Measurements from ENCODE around the gene STIMATE. TPM values are rescaled to one million over a fixed set of nuclear protein-coding genes. Genes with fewer than 3 reads are reported as not detected.
A peak's percentile ranks its signal among the peaks of the same experiment; 100 is the strongest.

The STIMATE gene
- total RNA-seq, 6 experiments from 2014 or later, result 17.4 to 48.5 (median 33.8) TPM

GRCh38 chr3:52790741-52791140 is 106.6 kb downstream of the STIMATE start:
- Histone ChIP-seq H3K27me3 (no peaks in the 10 kb centered on the region), H3K27ac (peak overlapping the region in 1 of 3 donors; percentile 18), H3K4me1 (peaks cover 2 to 79% (median 33%) of the 10 kb centered on the region in 4 donors), H3K36me3 (peaks cover 0 to 39% (median 15%) of the 10 kb centered on the region in 4 donors), H3K9me3 (no peaks in the 10 kb centered on the region), H3K4me3 (no peak overlapping the region)
- DNase-seq (peak in 2 of 3 donors; percentile 14 to 46), ATAC-seq (no peak)
- WGBS (ENCODE audit: insufficient coverage, low coverage, low lambda C conversion rate, missing lambda C conversion rate), result 33% methylated on average over 1 of the region's 13 CpGs
- TF ChIP-seq POLR2A (IDR thresholded peaks at IDR 0.05) (no peak), CTCF (IDR thresholded peaks at IDR 0.05) (no peak)
- intact Hi-C loops (cut with DNase I), result no loop called here

- Histone ChIP-seq H3K4me1 (peaks cover 2 to 81% (median 34%) of the 10 kb centered on the region in 4 donors), H3K36me3 (peaks cover 0 to 41% (median 17%) of the 10 kb centered on the region in 4 donors), H3K27me3 (no peaks in the 10 kb centered on the region), H3K4me3 (no peak overlapping the region), H3K27ac (no peak overlapping the region), H3K9me3 (no peaks in the 10 kb centered on the region)
- ATAC-seq (no peak), DNase-seq (peak; percentile 1 to 46 (median 18))
- no peak for TF ChIP-seq POLR2A (IDR thresholded peaks at IDR 0.05)
- TF ChIP-seq CTCF (IDR thresholded peaks at IDR 0.05), result no peak
- intact Hi-C loops (cut with DNase I), result no loop called here
- WGBS (ENCODE audit: insufficient coverage, low coverage, low lambda C conversion rate, missing lambda C conversion rate), result 58% methylated on average over 2 of the region's 7 CpGs
Observed at GRCh38 chr3:52790337-52790736, 107.0 kb downstream of the STIMATE start.

GRCh38 chr3:52789746-52790040 is 107.7 kb downstream of the STIMATE start:
- WGBS (ENCODE audit: insufficient coverage, low coverage, low lambda C conversion rate, missing lambda C conversion rate), result no CpG with 5 or more reads among the region's 6 CpGs

GRCh38 chr3:52788890-52789745 is 108.2 kb downstream of the STIMATE start:
- 51% methylated on average over 7 of the region's 16 CpGs for WGBS (ENCODE audit: insufficient coverage, low coverage, low lambda C conversion rate, missing lambda C conversion rate)
- Histone ChIP-seq H3K4me3 (no peak overlapping the region), H3K36me3 (peaks cover 0 to 44% (median 19%) of the 10 kb centered on the region in 4 donors), H3K27ac (peak overlapping the region in 1 of 3 donors; percentile 70), H3K9me3 (no peaks in the 10 kb centered on the region), H3K27me3 (no peaks in the 10 kb centered on the region), H3K4me1 (peaks cover 2 to 85% (median 36%) of the 10 kb centered on the region in 4 donors)
- intact Hi-C loops (cut with DNase I), result no loop called here
- ATAC-seq (no peak), DNase-seq (peak in 2 of 3 donors; percentile 24 to 56)
- TF ChIP-seq POLR2A (IDR thresholded peaks at IDR 0.05), result no peak
- no peak for TF ChIP-seq CTCF (IDR thresholded peaks at IDR 0.05)

More at GRCh38 chr3:52789746-52790040, 107.7 kb downstream of the STIMATE start:
- H3K9me3 ChIP-seq, result no peaks in the 10 kb centered on the region
- H3K4me3 ChIP-seq, result no peak overlapping the region
- DNase-seq, result peak in 2 of 3 donors; percentile 25 to 49
- no peaks in the 10 kb centered on the region for H3K27me3 ChIP-seq
- ATAC-seq, result no peak
- no peak overlapping the region for H3K27ac ChIP-seq
- peaks cover 0 to 41% (median 17%) of the 10 kb centered on the region in 4 donors for H3K36me3 ChIP-seq
- peaks cover 2 to 87% (median 37%) of the 10 kb centered on the region in 4 donors for H3K4me1 ChIP-seq
- intact Hi-C loops (cut with DNase I), result no loop called here
- TF ChIP-seq CTCF (IDR thresholded peaks at IDR 0.05), result no peak
- TF ChIP-seq POLR2A (IDR thresholded peaks at IDR 0.05), result no peak
